Astrocyte (in vitro differentiated cells and primary cell): ENCODE data around the gene RPL10A. TPM values are rescaled to one million over a fixed set of nuclear protein-coding genes. Genes with fewer than 3 reads are reported as not detected.
A peak's percentile ranks its signal among the peaks of the same experiment; 100 is the strongest.

Experiments used
- DNase-seq: peaks from one replicate; pipeline ENCODE4 v3.0.0-alpha.2; 2010; ENCODE audit warnings: low read depth
- FAIRE-seq: peaks from 2 replicates; lab custom pipeline; 2011; peaks lifted over from hg19 to GRCh38; lab: Jason Lieb, UNC
- H2AFZ ChIP-seq: 2 replicates; pipeline ENCODE4 v1.6.0; 2012; ENCODE audit warnings: low read depth, low read length, inconsistent platforms
- H3K27ac ChIP-seq: 2 replicates; pipeline ENCODE4 v1.5.1; 2011; ENCODE audit warnings: low read depth, low read length, inconsistent platforms
- H3K27me3 ChIP-seq: 2 replicates; pipeline ENCODE4 v1.6.0; 2011; ENCODE audit warnings: low read length, inconsistent platforms; ENCODE audit not compliant: insufficient read depth
- H3K36me3 ChIP-seq: 2 replicates; pipeline ENCODE4 v1.5.1; 2011; ENCODE audit warnings: low read length, inconsistent platforms; ENCODE audit not compliant: insufficient read depth
- H3K4me1 ChIP-seq: 2 replicates; pipeline ENCODE4 v1.5.1; 2011; ENCODE audit warnings: low read length, inconsistent platforms; ENCODE audit not compliant: insufficient read depth
- H3K4me2 ChIP-seq: 2 replicates; pipeline ENCODE4 v1.6.0; 2012; ENCODE audit warnings: low read length, inconsistent platforms
- H3K4me3 ChIP-seq: 2 replicates; pipeline ENCODE4 v1.5.1; 2011; ENCODE audit warnings: low read depth, mild to moderate bottlenecking, low read length, inconsistent platforms; ENCODE audit not compliant: insufficient read depth
- H3K79me2 ChIP-seq: 2 replicates; pipeline ENCODE4 v1.6.0; 2012; ENCODE audit warnings: mild to moderate bottlenecking, low read length, inconsistent platforms; ENCODE audit not compliant: insufficient read depth
- H3K9ac ChIP-seq: 2 replicates; pipeline ENCODE4 v1.6.0; 2012; ENCODE audit warnings: mild to moderate bottlenecking, low read length, inconsistent platforms
- H3K9me3 ChIP-seq: 2 replicates; pipeline ENCODE4 v1.5.1; 2012; ENCODE audit warnings: low read depth, mild to moderate bottlenecking, low read length, inconsistent platforms; ENCODE audit not compliant: insufficient read depth
- H4K20me1 ChIP-seq: 2 replicates; pipeline ENCODE4 v1.6.0; 2012; ENCODE audit warnings: low read length, inconsistent platforms; ENCODE audit not compliant: insufficient read depth
- H3K27ac Mint-ChIP-seq: one replicate; pipeline ENCODE4 v1.8.0; 2021; ENCODE audit warnings: mild to moderate bottlenecking, mixed read lengths; ENCODE audit not compliant: unreplicated experiment
- H3K27me3 Mint-ChIP-seq: one replicate; pipeline ENCODE4 v1.8.0; 2021; ENCODE audit warnings: low read depth, mixed read lengths; ENCODE audit not compliant: unreplicated experiment
- H3K36me3 Mint-ChIP-seq: one replicate; pipeline ENCODE4 v1.8.0; 2021; ENCODE audit warnings: low read depth, mixed read lengths; ENCODE audit not compliant: unreplicated experiment
- H3K4me1 Mint-ChIP-seq: one replicate; pipeline ENCODE4 v1.8.0; 2021; ENCODE audit warnings: low read depth, mixed read lengths; ENCODE audit not compliant: unreplicated experiment
- H3K4me3 Mint-ChIP-seq: one replicate; pipeline ENCODE4 v1.8.0; 2021; ENCODE audit warnings: mild to moderate bottlenecking, moderate library complexity, mixed read lengths; ENCODE audit not compliant: unreplicated experiment
- H3K9me3 Mint-ChIP-seq: one replicate; pipeline ENCODE4 v1.8.0; 2021; ENCODE audit warnings: mild to moderate bottlenecking, mixed read lengths; ENCODE audit not compliant: unreplicated experiment
- CTCF ChIP-seq: IDR thresholded peaks from 2 replicates; pipeline ENCODE4 v1.5.1; 2011; ENCODE audit warnings: low read depth, mild to moderate bottlenecking, inconsistent platforms, low read length, moderate library complexity; ENCODE audit not compliant: insufficient read depth
- EZH2 ChIP-seq: IDR thresholded peaks from 2 replicates; pipeline ENCODE4 v1.6.1; 2012; ENCODE audit warnings: mild to moderate bottlenecking, low read length, inconsistent platforms; ENCODE audit not compliant: insufficient read depth
- total RNA-seq: library from RNA; stranded (reverse); gene quantifications from 2 replicates; pipeline ENCODE4 v1.2.1, GENCODE V29; 2021

Gene RPL10A
- total RNA-seq, 1 donor from 2014 or later = 887 TPM

DNA sequence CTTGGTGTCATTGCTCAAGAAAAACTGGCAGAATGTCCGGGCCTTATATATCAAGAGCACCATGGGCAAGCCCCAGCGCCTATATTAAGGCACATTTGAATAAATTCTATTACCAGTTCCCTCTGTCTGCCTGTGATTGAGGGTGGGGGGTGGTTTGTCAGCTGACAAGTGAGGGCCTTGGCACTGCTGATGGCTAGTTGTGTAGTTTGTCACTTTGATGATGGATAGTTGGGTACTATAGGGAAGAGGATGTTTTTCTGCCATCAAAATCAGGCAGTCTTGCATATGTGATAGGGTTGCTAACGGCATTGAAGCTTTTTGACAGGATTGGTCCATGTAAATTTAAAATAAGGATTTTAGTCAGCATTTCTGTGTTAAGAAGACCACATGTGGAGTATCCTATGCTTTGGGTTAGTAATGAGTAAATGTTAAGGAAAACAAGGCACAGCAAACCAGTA lies 2.5 kb downstream of the RPL10A start:
- peak overlapping the region; percentile 99 for H3K4me3 ChIP-seq
- peak overlapping the region; percentile 94 for H3K9ac ChIP-seq
- peaks cover 9% of the 10 kb centered on the region for H3K4me1 Mint-ChIP-seq
- H3K9me3 Mint-ChIP-seq = peaks cover 7% of the 10 kb centered on the region
- no peaks in the 10 kb centered on the region for H3K9me3 ChIP-seq
- no peaks in the 10 kb centered on the region for H3K27me3 ChIP-seq
- no peak overlapping the region for H2AFZ ChIP-seq
- peak overlapping the region; percentile 100 for H3K4me3 Mint-ChIP-seq
- FAIRE-seq (no peak), DNase-seq (no peak)
- H3K36me3 Mint-ChIP-seq = peaks cover 31% of the 10 kb centered on the region
- peak overlapping the region; percentile 85 for H3K27ac Mint-ChIP-seq
- peak overlapping the region; percentile 98 for H3K4me2 ChIP-seq
- no peak for TF ChIP-seq CTCF
- no peak for TF ChIP-seq EZH2
- H4K20me1 ChIP-seq = peaks cover 71% of the 10 kb centered on the region
- peaks cover 24% of the 10 kb centered on the region for H3K4me1 ChIP-seq
- H3K27me3 Mint-ChIP-seq = no peaks in the 10 kb centered on the region
- H3K79me2 ChIP-seq = peaks cover 49% of the 10 kb centered on the region
- no peak overlapping the region for H3K27ac ChIP-seq
- peaks cover 33% of the 10 kb centered on the region for H3K36me3 ChIP-seq

- Mint-ChIP-seq H3K4me3 (peak overlapping the region; percentile 100), H3K36me3 (peaks cover 31% of the 10 kb centered on the region), H3K4me1 (peaks cover 9% of the 10 kb centered on the region), H3K9me3 (peaks cover 7% of the 10 kb centered on the region), H3K27me3 (no peaks in the 10 kb centered on the region), H3K27ac (peak overlapping the region; percentile 44)
- Histone ChIP-seq H3K4me3 (peak overlapping the region; percentile 31), H3K9me3 (no peaks in the 10 kb centered on the region), H3K4me1 (peaks cover 24% of the 10 kb centered on the region), H3K79me2 (peaks cover 49% of the 10 kb centered on the region), H3K27me3 (no peaks in the 10 kb centered on the region), H4K20me1 (peaks cover 80% of the 10 kb centered on the region), H3K27ac (no peak overlapping the region), H3K36me3 (peaks cover 33% of the 10 kb centered on the region), H3K9ac (peak overlapping the region; percentile 16), H3K4me2 (peak overlapping the region; percentile 98), H2AFZ (no peak overlapping the region)
- FAIRE-seq = no peak
- no peak for DNase-seq
- TF ChIP-seq EZH2 (no peak), CTCF (no peak)
Measured at GRCh38 chr6:35471836-35472345, 3.7 kb downstream of the RPL10A start.
